ENCODE results near the gene SMIM10.

DNA sequence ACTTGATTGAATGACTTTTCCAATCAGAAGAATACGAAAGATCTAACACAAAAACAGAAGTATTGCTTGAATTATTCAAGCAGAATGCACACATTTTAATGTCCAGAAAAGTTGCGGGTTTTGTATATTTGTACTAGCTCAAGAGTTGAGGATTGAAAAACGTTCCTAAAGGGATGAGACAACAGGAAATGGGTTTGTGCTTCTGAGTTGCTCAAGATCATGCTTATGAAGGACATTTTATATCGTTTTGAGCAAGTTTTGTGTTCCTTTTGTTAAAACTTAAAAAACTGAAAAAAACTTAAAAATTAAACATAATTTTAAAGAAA, 353 bp upstream of the SMIM10 start:
- TF ChIP-seq CTCF (CRISPR knock-in tag; IDR thresholded peaks at IDR 0.05): no peak
- no peak for TF ChIP-seq ZNF713 (CRISPR knock-in tag; IDR thresholded peaks at IDR 0.05)
- TF ChIP-seq, protein P1, sequence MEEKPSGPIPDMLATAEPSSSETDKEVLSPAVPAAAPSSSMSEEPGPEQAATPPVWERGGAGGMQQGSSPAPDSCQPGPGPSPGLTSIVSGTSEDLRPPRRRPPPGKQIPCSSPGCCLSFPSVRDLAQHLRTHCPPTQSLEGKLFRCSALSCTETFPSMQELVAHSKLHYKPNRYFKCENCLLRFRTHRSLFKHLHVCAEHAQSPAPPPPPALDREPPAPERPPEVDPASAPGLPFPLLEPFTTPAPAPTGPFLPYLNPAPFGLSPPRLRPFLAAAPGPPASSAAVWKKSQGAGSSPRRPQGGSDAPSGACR (CRISPR knock-in tag; IDR thresholded peaks at IDR 0.05): no peak
- no peak for TF ChIP-seq EZH2 (conservative IDR thresholded peaks at IDR 0.05; ENCODE audit: low read depth, low read length)
- TF ChIP-seq, protein P2, sequence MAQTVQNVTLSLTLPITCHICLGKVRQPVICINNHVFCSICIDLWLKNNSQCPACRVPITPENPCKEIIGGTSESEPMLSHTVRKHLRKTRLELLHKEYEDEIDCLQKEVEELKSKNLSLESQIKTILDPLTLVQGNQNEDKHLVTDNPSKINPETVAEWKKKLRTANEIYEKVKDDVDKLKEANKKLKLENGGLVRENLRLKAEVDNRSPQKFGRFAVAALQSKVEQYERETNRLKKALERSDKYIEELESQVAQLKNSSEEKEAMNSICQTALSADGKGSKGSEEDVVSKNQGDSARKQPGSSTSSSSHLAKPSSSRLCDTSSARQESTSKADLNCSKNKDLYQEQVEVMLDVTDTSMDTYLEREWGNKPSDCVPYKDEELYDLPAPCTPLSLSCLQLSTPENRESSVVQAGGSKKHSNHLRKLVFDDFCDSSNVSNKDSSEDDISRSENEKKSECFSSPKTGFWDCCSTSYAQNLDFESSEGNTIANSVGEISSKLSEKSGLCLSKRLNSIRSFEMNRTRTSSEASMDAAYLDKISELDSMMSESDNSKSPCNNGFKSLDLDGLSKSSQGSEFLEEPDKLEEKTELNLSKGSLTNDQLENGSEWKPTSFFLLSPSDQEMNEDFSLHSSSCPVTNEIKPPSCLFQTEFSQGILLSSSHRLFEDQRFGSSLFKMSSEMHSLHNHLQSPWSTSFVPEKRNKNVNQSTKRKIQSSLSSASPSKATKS (CRISPR knock-in tag; IDR thresholded peaks at IDR 0.05): no peak
- TF ChIP-seq ZNF24 (IDR thresholded peaks at IDR 0.05): no peak
- no peak for TF ChIP-seq ZNF691 (CRISPR knock-in tag; IDR thresholded peaks at IDR 0.05; ENCODE audit: borderline replicate concordance, low read depth)
